NCI-H2107 treated with DMSO at 0.1 percent for 48 hours (cell line): Measurements from ENCODE around the gene LUZP1.
A peak's percentile ranks its signal among the peaks of the same experiment; 100 is the strongest.
"Not testable (repeated sequence)": the region's sequence is repeated elsewhere in the genome, so short reads cannot be mapped to it uniquely, and the experiment has no call there.

ENCODE experiments used
- DNase-seq: peaks from one replicate; lab custom pipeline; 2025; ENCODE audit not compliant: unreplicated experiment; lab: John Stamatoyannopoulos, UW

Gene LUZP1

DNA sequence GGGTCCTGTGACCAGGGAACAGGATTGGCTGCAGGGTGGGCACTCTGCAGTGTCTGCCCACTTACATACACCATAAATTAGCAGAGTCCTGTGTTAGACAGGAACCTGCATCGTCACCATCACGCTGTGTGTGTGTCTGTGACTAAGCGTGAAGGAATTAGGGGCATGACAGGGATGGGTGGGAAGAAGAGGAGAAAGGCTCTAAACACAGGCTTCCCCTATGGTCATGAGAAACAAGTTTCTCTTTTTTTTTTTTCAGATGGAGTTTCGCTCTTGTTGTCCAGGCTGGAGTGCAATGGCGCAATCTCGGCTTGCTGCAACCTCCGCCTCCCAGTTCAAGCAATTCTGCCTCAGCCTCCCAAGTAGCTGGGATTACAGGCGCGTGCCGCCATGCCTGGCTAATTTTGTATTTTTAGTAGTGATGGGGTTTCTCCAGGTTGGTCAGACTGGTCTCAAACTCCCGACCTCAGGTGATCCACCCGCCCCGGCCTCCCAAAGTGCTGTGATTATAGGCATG, 20.3 kb upstream of the LUZP1 start:
- DNase-seq: not testable (repeated sequence)

DNA sequence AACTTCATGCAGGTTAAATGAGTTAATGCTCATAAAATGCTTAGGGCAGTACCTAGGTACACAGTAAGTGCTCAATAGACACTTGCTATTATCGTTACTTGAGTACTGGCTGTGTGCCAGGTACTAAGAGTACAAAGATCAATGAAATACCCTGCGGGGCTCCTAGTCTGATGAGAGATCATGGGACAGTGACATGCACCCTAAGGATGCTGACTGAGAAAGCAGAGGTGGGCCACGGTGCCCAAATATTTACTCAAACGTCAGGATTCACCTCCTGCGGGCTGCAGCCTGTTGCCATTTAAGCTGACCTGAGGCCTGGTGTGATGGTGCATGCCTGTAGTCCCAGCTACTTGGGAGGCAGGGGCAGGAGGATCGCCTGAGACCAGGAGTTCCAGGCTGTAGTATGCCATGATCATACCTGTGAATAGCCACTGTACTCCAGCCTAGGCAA, 19.8 kb upstream of the LUZP1 start:
- no peak for DNase-seq

DNA sequence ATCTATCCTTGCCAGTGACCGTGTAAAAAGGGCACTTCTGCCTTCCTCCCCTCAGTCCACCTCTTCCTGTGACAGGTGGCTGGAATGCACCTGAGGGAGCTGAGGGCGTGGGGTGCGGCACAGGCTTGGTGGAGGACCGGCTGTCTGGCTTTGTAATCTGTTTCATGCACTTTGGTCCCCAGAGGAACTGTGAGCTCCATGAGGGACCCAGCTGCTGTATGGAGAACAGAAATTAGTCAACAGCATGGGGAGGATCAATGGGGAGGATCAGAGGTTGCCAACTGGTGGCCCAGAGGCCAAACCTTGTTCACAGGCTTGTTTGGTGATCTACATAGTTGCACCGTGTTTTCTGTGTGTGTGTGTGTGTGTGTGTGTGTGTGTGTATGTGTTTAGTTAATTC, 19.0 kb upstream of the LUZP1 start:
- DNase-seq: no peak

DNA sequence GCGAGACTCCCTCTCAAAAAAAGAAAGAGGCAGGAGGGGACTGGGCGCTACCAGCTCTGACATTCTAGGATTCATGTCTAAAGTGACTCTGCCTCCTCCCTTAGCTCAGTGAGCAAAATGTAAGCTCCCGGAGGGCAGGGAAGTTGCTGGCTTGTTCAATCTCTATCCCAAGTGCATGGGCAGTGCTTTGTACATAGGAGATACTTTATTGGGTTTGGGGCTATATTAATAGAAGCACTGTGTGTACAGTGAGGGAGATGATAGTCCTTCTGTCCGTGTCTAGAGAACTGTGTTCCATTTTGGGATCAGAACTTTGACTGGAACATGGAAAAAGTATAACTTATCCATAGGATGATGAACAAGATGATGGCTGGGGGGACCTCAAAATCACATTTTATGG, 16.7 kb upstream of the LUZP1 start:
- no peak for DNase-seq

DNA sequence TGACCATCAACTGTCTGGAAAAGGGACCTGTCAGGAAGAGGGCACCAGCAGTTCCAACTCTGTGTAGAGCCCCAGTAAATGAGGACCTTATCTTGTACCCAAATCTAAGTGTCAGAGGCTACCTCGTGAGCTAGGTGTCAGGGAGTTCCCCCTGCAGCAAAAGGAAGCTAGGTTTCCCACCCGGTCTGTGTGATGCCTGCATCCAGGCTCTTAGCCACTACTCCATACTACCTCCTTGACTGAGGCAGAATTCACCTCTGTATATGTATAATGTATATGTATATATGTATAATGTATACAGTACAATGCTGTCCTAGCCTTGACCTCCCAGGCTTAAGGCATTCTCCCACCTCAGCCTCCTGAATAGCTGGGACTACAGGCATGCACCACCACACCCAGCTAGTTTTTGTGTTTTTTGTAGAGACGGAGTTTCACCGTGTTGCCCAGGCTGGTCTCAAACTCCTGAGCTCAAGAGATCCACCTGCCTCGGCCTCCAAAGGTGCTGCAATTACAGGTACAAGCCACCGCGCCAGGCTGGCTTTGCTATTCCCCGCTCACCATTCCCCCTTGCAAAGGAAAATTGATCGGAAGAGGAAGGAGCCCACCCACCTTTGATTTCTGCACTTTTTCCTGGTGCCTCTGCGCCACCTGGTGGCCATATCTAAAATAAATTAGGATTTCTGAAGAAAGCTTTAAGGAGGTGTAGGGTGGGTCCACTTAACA, 15.7 kb upstream of the LUZP1 start:
- DNase-seq: no peak

DNA sequence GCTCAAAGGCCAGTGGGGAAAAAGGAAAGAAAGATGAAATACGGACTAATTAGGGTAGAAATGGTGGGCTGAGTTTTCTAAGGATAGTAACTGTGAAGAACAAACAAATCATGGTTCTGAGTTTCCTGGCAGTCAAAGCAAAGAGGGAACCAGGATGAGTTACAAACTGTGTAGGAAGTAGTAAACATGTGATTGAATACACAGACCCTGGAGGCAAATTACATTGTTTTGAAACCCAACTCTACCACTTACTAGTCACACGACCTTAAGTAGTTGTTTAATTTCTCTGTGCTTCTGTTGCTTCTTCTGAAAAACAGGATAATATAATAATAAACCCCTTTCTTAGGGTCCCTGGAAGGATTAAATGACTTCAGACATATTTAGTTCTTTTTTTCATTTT, 11.2 kb upstream of the LUZP1 start:
- no peak for DNase-seq

DNA sequence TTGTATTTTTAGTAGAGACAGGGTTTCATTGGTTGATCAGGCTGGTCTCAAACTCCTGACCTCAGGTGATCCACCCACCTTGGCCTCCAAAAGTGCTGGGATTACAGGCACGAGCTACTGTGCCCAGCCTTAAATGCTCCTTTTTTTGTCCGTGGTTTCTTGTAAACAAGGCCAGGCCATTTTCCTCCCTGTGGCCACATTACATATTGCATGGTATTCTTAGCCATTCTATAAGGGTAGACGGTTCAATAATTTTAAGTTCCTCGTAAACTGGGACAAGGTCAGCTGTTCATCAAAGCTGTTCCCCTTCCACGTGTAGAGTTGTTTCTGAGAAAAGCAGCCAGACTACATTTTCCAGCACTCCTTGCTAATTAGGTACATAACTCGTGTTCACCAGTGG, 10.3 kb upstream of the LUZP1 start:
- no peak for DNase-seq

DNA sequence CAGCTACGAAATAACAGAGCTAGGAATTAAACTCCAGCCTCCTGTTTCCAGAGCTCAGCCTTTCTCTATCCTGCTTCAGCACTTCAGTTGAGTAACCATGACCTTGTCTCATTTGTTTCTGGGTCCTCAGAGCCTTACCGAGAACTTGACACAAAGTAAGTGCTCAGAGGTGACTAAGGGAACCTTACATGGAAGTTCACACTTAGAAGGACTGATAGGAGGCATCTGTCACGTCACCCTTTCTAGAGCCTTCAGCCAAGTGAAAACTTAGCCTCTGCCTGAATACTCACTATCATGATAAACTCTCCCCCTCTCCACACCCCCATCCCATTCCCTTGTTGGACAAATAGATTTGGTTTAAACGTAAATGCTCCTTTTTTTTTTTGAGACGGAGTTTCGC, 9.8 kb upstream of the LUZP1 start:
- no peak for DNase-seq

DNA sequence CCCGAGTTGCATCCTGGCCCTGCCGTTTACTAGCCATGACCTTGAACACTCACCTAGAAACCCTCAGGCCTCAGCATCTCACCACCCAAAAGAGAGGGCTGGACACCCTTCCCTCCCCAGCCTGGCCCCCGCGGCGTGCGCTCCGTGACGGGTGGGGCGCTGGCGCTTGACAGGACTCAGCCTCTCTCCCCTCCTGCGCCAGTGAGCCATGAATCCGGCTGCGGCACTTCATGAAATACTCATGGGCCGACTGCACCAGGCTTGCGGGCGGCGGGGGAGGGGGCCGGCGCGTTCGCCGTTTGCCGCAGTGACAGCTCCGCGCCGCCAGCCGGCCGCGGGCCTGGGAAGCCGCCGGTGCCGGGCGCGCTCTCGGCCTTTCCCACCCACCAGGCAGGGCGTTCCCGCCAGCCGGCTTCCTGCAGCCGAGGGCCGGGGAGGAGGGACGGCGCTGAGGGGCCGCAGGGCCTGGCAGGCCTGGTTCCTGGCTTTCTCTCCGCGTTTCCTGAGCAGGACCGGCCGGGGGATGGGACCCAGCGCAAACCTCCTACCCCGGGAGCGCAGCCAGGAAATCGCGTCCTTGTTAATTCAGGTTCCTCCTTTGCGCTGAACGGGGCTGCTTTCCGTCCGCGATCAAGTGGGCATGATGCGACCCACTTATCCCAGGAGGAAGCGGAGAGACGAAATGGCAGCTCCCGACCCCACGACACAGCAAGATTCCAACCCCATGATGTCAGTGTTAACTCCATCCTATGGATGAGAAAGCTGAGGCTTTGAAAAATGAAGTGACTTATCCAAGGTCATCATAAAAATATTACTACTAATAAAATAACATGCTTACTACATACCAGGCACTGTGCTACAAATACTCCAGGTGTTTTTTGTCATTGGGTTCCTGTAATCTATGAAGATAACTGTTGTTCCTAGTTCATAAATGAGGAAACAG, 9.1 kb upstream of the LUZP1 start:
- DNase-seq: peak; percentile 20

DNA sequence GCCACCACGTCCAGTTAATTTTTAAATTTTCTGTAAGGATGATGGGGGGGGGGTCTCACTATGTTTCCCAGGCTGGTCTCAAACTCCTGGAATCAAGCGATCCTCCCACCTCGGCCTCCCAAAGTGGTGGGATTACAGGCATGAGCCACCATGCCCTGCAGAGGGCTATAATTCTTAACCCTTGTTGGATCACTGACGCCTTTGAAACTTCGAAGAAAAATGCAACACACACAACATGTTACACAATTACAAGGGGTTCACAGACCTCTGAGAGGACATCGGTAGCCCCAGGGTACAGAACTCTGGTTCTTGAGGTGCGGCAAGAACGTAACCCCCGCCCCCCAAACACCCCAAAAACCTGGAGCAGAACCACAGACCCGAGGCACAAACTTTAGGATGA, 8.4 kb upstream of the LUZP1 start:
- no peak for DNase-seq

DNA sequence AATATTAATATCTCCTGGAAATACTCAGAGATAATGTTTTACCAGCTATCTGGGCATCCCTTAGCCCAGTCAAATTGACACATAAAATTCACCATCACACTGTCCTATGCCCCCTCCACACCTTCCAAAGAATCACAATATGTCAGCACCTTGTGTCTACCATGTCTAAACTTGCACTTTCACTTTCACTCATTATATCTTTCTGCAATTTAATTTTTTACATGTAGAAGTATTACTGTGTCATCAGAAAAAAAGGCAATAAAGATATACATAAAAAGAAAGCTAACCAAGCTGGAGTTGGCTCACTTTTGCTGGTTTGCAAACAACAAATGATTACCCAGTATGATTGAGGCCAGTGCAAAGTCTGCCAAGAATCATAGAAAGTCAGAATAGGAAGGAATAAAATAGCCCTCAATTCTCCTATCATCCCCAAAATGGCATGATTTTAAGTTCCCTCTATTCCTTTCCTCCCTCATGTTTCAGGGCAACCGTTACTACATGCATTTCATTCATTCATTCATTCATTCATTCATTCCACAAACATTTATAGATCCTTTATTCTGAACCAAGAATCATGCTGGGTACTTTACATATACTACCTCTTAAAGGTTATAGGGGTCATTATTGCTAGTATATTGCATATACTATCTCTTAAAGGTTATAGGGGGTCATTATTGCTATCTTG, 5.9 kb upstream of the LUZP1 start:
- no peak for DNase-seq

DNA sequence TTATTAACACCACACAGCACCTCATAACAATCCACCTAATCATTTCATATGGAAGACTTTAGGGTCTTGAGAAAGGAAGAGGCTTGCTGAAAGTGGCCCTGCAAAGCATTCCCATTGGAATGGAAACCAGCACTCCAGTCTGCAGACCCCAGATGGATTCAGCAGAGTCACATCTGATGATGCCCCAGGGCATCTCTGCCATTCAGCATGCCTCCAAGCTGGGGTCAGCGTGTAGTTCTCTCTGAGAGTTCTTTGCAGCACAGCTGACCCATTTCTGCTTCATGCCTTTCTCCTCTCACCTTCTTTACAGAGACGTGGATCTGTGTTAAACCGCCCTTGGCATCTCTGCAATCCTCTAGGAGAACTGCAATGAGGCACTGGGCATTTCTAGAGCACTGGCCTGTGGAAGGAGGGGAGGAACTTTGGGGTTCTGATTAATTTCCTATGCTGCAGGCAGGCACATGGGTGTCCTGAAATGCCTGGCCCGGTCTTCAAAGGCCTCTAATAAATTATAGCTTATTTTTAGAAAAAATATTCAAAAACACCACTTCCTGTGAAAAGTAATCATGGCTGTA, 2.6 kb upstream of the LUZP1 start:
- DNase-seq: no peak

DNA sequence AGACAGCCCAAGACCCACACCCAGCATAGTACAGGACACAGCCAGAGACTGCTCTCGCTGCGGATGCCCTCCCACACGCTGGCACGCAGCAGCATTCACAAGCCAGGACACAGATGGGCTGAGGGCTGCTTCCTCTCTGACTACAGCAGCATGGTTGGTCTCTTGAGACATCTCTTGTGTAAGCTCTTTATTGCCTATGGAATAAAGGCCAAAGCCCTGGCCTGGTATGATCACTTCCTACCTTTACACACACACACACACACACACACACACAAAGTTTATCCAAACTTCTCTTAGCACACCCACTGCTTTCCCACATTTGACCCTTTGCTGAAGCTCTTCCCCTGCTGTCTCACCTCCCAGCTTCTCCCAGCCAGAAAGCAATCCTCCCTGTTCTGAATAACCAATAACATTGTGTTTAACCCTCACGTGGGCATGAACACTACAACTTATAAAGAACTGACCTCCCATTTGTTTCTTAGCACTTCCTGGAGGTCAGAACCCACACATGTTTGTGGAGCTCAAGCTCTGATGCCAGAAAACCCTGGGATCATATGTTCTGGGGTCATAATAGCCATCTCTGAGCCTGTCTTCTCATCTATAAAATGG, 1.2 kb upstream of the LUZP1 start:
- DNase-seq: no peak

DNA sequence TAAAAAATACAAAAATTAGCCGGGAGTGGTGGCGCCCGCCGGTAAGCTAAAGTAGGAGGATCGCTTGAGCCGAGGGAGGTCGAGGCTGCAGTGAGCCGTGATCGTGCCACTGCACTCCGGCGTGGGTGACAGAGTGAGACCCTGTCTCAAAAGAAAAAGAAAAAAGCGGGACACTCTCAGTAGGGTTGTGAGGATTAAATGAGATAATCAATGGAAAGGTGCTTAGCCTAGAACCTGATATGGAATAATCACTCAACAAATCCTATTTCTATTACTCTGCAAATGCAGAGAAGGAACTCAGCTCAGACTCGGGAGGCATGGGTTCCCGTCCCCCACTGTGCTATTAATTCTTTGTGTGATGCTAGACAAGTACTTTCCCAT, 529 bp upstream of the LUZP1 start:
- no peak for DNase-seq

DNA sequence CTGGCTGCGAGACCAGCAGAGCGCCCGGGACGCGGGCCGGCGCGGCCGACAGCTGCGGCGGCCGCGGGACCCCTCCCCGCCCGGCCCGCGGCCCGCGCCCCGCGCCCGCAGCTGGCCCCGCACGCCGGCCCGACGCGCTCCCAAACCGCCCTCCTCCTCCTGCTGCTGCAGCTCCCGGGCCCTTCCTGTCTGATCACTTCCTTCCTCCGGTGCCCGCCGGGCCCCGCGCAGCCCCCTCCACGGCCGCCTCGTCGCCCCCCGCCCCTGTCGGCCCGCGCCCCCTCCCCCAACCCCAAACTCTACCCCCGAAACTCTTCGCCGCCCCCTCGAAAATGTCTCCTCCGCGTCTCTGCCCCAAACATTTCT, 594 bp downstream of the LUZP1 start:
- no peak for DNase-seq

DNA sequence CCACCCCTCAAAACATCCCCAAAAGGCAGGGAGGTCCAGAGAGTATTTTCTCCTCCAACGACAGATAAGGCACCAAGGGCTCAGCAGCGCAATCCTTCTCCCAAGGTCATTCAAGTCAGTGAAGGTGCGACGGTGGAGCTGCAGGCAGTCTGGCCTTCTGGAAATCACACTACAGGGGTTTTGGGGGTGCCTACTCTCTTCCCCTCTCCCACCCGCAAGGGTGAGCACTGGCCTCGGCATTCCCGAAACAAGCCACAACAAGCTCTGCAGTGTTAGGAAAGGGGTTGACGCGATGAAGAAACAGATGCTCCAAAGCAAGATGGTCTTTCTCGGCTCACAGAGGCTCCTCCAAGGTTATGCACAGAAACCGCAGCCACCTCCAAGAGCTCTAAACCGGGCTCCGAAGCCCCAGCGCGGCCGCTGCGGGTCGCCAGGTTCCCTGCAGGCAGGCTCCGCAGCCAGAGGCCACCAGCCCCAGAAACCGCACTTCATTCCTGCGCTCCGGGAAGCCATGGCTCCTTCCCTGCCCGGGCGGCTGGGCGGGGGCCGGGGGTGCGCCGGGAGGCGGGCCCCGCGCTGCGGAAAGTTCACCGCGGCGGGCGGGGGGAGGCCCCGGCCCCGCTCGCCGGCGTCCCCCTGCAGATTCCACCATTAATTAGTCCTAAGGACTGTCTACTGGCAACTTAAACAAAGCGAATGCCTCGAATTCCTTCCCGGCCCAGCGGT, 1.1 kb downstream of the LUZP1 start:
- DNase-seq: no peak

DNA sequence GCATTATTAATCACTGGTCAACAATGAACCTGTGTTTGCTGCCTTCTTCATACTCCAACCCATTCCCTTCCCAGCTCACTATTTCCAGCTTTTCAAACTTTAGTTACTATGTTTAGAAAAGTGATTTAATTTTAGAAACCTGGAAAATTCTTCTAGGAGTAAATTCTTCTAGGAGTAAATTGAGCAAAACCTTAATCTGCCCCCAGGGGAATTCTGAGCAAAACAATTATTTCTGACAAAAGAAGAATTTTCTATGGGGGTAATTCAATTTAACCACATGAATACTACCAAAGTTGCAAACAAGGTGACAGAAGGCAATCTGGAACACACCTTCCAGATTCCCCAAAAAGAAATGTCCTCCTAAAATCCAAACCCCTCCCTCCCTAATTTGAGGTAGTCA, 1.8 kb downstream of the LUZP1 start:
- no peak for DNase-seq

DNA sequence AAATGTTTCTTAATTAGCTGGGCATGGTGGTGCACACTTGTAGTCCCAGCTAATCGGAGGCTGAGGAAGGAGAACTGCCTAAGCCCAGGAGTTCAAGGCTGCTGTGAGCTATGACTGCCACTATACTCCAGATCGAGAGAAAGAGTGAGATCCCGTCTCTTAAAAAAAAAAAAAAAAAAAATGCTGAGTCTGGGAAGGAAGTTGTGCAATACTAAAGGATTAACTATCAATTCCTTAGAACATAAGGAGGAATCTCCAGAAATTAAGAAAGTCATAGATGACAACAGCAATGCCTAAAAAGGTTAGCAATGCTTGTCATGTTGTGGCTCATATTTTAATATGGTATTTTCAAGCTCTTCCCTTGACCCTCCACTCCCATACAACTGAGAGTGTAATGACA, 5.3 kb downstream of the LUZP1 start:
- DNase-seq: no peak

DNA sequence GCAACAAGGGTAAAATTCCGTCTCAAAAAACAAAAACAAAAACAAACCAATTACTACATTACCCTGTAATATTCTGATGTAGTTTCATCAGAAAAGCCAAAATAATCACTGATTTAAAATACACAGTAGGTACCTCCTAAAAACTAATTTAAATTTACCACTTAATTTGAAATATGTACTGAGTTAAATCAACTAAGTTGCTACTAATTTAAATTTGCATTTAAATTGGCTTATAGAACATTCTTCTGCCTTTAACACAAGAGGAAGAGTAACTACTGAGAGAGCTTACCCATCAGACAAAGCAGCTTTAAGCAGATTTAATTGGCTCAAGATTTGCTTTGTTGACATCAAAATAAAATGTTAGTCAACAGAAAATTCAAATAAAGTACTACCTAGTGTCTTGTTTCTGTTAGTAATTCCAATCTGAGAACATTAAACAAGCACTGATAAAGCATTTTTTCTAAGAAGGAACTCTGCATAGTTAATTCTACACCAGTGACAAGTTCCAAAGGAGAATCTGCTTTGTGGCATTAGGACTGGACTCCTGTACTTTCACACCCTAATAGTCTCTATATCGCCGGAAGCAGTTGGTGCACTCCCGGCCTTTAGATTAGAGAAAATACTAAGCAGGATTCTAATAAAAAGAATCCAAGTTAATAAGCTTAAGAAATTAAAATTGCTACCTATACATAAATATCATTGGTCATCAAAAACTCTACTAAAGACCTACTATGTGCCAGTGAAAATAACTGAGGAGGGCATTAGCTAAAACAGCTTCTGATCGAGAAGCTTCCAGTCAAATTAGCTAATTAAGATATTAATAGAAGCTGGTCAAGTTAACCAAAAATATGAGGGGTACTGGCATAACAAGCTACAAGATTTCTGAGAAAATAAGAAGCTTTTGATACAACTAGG, 8.4 kb downstream of the LUZP1 start:
- DNase-seq: no peak
